Activated naive CD8-positive, alpha-beta T cell treated with anti-CD3 and anti-CD28 coated beads for 36 hours (primary cell): Measurements from ENCODE around the gene PDCL2. TPM values are rescaled to one million over a fixed set of nuclear protein-coding genes. Genes with fewer than 3 reads are reported as not detected.
A peak's percentile ranks its signal among the peaks of the same experiment; 100 is the strongest.
"Not testable (repeated sequence)": the region's sequence is repeated elsewhere in the genome, so short reads cannot be mapped to it uniquely, and the experiment has no call there.

ENCODE experiments used
- DNase-seq: peaks from one replicate; pipeline ENCODE4 v3.0.0; 2021
- H3K27ac Mint-ChIP-seq: one replicate; pipeline ENCODE4 v1.8.0; 2022; ENCODE audit warnings: mild to moderate bottlenecking, moderate library complexity, mixed read lengths
- H3K27me3 Mint-ChIP-seq: one replicate; pipeline ENCODE4 v1.8.0; 2022; ENCODE audit warnings: mild to moderate bottlenecking, mixed read lengths
- H3K36me3 Mint-ChIP-seq: one replicate; pipeline ENCODE4 v1.8.0; 2021; ENCODE audit warnings: mild to moderate bottlenecking, mixed read lengths
- H3K4me1 Mint-ChIP-seq: one replicate; pipeline ENCODE4 v1.8.0; 2021; ENCODE audit warnings: mixed read lengths
- H3K4me3 Mint-ChIP-seq: one replicate; pipeline ENCODE4 v1.8.0; 2022; ENCODE audit warnings: mild to moderate bottlenecking, moderate library complexity, mixed read lengths
- H3K9me3 Mint-ChIP-seq: one replicate; pipeline ENCODE4 v1.8.0; 2022; ENCODE audit warnings: mixed read lengths
- total RNA-seq, 2 experiments: library from RNA; stranded (reverse); gene quantifications; one replicate each; pipeline ENCODE4 v1.2.3, GENCODE V29; 2021

The PDCL2 gene
- total RNA-seq, 2 experiments from 2014 or later: not detected

DNA sequence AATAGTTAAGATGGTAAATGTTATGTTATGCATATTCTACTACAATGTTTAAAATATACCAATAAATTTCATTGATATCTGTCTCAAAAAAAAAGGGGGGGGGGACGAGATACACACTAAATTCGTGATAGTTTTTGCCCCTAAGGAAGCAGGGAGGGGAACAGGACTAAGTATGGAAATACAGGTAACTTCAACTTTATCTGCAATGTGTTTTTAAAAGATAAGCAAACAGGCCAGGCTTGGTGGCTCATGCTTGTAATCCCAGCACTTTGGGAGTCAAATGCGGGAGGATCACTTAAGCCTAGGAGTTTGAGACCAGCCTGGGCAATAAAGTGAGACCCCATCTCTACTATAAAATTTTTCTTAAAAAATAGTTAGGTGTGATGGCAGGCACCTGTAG, 31.9 kb downstream of the PDCL2 start:
- H3K9me3 Mint-ChIP-seq: peaks cover 3% of the 10 kb centered on the region
- H3K4me3 Mint-ChIP-seq: no peak overlapping the region
- peaks cover 4% of the 10 kb centered on the region for H3K36me3 Mint-ChIP-seq
- DNase-seq: no peak
- no peak overlapping the region for H3K27ac Mint-ChIP-seq
- peaks cover 14% of the 10 kb centered on the region for H3K27me3 Mint-ChIP-seq
- H3K4me1 Mint-ChIP-seq: peaks cover 17% of the 10 kb centered on the region

- Mint-ChIP-seq H3K36me3 (peaks cover 5% of the 10 kb centered on the region), H3K4me3 (no peak overlapping the region), H3K9me3 (peaks cover 3% of the 10 kb centered on the region), H3K4me1 (peaks cover 10% of the 10 kb centered on the region), H3K27me3 (peaks cover 9% of the 10 kb centered on the region), H3K27ac (no peak overlapping the region)
- DNase-seq: no peak
These were observed 37.5 kb downstream of the PDCL2 start for GRCh38 chr4:55554453-55555030.

GRCh38 chr4:55553441-55554201, 38.4 kb downstream of the PDCL2 start:
- Mint-ChIP-seq H3K4me1 (peaks cover 14% of the 10 kb centered on the region), H3K27me3 (peaks cover 4% of the 10 kb centered on the region), H3K27ac (no peak overlapping the region), H3K4me3 (no peak overlapping the region), H3K9me3 (peaks cover 3% of the 10 kb centered on the region), H3K36me3 (peaks cover 5% of the 10 kb centered on the region)
- DNase-seq: no peak

DNA sequence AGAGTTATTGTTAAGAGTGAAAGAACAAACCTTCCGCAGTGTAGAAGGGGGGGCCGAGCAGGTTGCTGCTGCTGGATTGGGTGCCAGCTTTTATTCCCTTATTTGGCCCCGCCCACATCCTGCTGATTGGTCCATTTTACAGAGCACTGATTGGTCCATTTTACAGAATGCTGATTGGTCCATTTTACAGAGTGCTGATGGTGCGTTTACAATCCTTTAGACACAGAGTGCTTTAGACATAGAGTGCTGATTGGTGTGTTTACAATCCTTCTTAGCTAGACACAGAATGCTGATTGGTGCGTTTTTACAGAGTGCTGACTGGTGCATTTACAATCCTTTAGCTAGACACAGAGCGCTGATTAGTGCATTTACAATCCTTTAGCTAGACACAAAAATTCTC, 40.1 kb downstream of the PDCL2 start:
- H3K27ac Mint-ChIP-seq, H3K4me3 Mint-ChIP-seq, DNase-seq, H3K36me3 Mint-ChIP-seq, H3K9me3 Mint-ChIP-seq, H3K27me3 Mint-ChIP-seq: not testable (repeated sequence)
- peaks cover 21% of the 10 kb centered on the region for H3K4me1 Mint-ChIP-seq

GRCh38 chr4:55549888-55550287, 42.2 kb downstream of the PDCL2 start:
- Mint-ChIP-seq H3K9me3 (no peaks in the 10 kb centered on the region), H3K27me3 (no peaks in the 10 kb centered on the region), H3K36me3 (peaks cover 2% of the 10 kb centered on the region), H3K4me1 (peaks cover 23% of the 10 kb centered on the region), H3K4me3 (no peak overlapping the region), H3K27ac (peak overlapping the region; percentile 79)
- DNase-seq: no peak

GRCh38 chr4:55547918-55548317, 44.1 kb downstream of the PDCL2 start:
- peak overlapping the region; percentile 90 for H3K4me3 Mint-ChIP-seq
- peak overlapping the region; percentile 90 for H3K27ac Mint-ChIP-seq
- H3K36me3 Mint-ChIP-seq: peaks cover 2% of the 10 kb centered on the region
- no peak for DNase-seq
- peaks cover 40% of the 10 kb centered on the region for H3K4me1 Mint-ChIP-seq
- no peaks in the 10 kb centered on the region for H3K9me3 Mint-ChIP-seq
- no peaks in the 10 kb centered on the region for H3K27me3 Mint-ChIP-seq

DNA sequence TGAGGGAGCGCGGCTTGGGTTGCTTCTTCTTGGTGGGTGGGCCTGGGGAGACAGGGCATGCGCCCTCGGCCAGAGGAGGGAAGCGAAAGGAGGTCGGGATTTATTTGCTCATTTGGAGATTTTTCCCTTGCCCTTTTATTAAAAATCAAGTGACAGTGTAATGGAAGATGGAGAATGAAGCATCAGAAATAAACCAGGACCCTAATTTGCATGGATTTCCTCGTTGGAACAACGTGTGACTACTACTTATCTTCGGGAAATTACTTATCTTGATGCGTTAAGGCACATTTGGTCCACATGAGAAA, 44.6 kb downstream of the PDCL2 start:
- Mint-ChIP-seq H3K27ac (peak overlapping the region; percentile 90), H3K27me3 (no peaks in the 10 kb centered on the region), H3K4me1 (peaks cover 40% of the 10 kb centered on the region), H3K9me3 (no peaks in the 10 kb centered on the region), H3K4me3 (peak overlapping the region; percentile 90), H3K36me3 (peaks cover 2% of the 10 kb centered on the region)
- DNase-seq: no peak

DNA sequence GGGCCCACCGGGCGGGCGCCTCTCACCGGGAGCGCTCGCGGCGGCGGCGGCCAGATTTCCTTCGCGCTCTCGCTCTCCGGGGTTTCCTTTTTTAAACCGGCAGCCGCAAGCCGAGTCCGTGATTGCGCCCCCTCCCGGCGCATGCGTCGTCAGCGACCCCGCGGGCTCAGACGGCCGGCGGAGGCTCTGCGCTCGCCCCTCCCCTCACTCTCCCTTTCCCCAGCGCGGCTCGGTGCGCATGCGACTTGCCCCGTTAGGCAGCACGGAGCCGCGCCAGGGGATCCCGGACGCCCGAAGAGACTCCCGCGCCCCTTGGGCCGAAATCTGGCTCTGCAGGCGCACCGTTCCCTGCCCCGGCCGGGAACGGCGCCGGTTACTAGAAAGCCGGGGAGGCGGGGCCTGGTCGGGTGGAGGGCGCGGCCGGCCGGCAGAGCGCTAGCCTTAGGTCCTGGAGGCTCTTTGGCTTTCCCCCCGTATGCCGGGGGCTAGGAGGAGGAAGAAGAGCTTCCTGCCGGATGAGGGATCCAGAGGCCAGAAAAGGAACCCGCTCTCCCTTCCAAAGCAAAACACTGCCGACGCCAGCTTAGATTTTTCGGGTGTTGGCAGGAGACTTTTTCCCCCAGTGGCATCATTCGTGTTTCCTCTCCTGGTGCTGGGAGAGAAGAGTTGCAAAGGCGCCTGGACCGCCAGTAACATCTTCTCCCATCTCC, 45.1 kb downstream of the PDCL2 start, which contains the start of gene CLOCK:
Gene CLOCK, minus strand, starts transcription at position 154 of the 710 bp plus-strand sequence. CDS start 64,124 bp downstream, outside the sequence.
- DNase-seq: peak; percentile 84
- Mint-ChIP-seq H3K4me1 (peaks cover 40% of the 10 kb centered on the region), H3K36me3 (peaks cover 2% of the 10 kb centered on the region), H3K27me3 (no peaks in the 10 kb centered on the region), H3K27ac (peak within 1 kb of the TSS; percentile 92), H3K4me3 (peak within 1 kb of the TSS; percentile 91), H3K9me3 (no peaks in the 10 kb centered on the region)

DNA sequence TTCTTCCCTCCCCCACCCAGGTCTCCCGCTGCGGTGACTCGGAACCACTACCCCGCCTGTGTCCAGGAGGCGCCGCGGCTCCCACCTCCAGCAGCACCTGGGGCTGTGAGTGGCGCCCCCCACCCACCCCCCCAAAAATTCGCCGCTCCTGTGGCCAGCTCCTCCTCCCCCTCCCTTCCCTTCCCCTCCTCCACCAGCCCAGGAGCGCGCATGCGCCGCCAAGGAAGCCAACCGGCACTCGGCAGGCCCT, 45.6 kb downstream of the PDCL2 start:
- H3K9me3 Mint-ChIP-seq: no peaks in the 10 kb centered on the region
- H3K4me1 Mint-ChIP-seq: peaks cover 43% of the 10 kb centered on the region
- peaks cover 2% of the 10 kb centered on the region for H3K36me3 Mint-ChIP-seq
- peak overlapping the region; percentile 90 for H3K4me3 Mint-ChIP-seq
- no peak for DNase-seq
- peak overlapping the region; percentile 90 for H3K27ac Mint-ChIP-seq
- no peaks in the 10 kb centered on the region for H3K27me3 Mint-ChIP-seq

DNA sequence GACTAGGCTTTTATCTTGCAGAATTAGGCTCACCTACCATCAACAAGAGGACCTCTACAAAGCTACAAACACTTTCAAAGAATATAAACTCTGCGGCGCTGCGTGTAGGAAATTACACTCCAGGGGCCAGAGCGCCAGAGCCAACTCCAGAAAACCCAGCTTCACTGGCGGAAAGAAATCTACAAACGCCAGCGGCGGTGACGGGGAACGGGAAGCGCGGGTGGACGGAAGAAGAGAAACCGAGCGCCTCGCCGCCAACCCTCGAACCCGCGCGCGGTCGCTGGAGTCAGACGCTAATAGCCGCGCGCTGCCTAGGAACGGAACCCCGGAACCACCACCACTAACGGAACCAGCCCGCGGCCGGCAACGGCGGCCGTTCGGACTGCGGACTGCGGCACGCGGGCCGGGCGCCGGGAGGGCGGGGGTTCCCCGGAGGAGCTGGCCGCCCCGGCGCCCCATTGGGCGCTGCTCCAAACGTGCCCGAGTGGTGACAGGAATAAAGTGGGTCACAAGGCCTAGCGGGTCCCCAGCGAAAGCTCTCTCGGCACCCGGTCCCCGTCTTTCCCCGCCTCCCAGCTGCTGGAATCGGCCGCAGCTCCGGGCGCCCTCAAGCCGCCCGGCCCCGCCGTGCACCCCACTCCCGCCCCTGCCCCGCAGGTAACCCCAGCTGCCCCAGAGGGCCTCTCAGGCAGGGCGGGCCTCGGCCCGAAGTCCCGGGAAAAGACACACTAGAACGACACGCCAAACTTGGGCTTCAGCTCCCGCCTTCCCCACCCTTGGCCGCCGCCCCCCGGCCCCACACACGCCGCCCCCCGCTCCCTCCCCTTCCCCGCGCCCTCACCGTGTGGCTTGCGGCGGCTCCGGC, 46.2 kb downstream of the PDCL2 start:
- Mint-ChIP-seq H3K4me3 (peak overlapping the region; percentile 91), H3K36me3 (peaks cover 2% of the 10 kb centered on the region), H3K9me3 (no peaks in the 10 kb centered on the region)

DNA sequence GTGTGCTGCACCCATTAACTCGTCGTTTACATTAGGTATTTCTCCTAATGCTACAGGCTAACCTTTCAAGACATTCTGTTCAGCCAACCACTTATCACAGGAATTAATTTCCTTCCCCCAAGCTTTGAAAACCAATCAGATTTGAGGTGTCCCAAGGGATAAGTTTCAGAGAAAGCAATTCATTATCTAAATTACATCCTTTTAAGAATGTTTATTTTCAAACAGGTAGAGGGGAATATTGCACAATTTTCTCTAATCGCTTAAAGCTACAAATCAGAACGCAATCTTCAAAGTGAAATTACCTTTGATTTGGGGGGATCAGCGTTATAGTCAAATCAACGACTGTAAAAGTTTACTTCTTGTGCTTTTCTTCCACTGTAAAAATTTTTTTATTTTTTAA, 46.9 kb downstream of the PDCL2 start:
- no peaks in the 10 kb centered on the region for H3K36me3 Mint-ChIP-seq
- no peak for DNase-seq
- peaks cover 40% of the 10 kb centered on the region for H3K4me1 Mint-ChIP-seq
- H3K27me3 Mint-ChIP-seq: no peaks in the 10 kb centered on the region
- peak overlapping the region; percentile 91 for H3K4me3 Mint-ChIP-seq
- no peaks in the 10 kb centered on the region for H3K9me3 Mint-ChIP-seq
- H3K27ac Mint-ChIP-seq: peak overlapping the region; percentile 92

More for the DNA sequence above, 46.2 kb downstream of the PDCL2 start:
- Mint-ChIP-seq H3K4me1 (peaks cover 40% of the 10 kb centered on the region), H3K27me3 (no peaks in the 10 kb centered on the region), H3K27ac (peak overlapping the region; percentile 92)
- DNase-seq: peak; percentile 74

GRCh38 chr4:55543858-55544257, 48.2 kb downstream of the PDCL2 start:
- no peaks in the 10 kb centered on the region for H3K27me3 Mint-ChIP-seq
- H3K4me3 Mint-ChIP-seq: peak overlapping the region; percentile 91
- no peak overlapping the region for H3K27ac Mint-ChIP-seq
- DNase-seq: no peak
- H3K36me3 Mint-ChIP-seq: peaks cover 2% of the 10 kb centered on the region
- H3K9me3 Mint-ChIP-seq: no peaks in the 10 kb centered on the region
- peaks cover 43% of the 10 kb centered on the region for H3K4me1 Mint-ChIP-seq

- H3K4me1 Mint-ChIP-seq: peaks cover 49% of the 10 kb centered on the region
- H3K4me3 Mint-ChIP-seq: no peak overlapping the region
- H3K27me3 Mint-ChIP-seq: no peaks in the 10 kb centered on the region
- no peak overlapping the region for H3K27ac Mint-ChIP-seq
- no peak for DNase-seq
- peaks cover 8% of the 10 kb centered on the region for H3K36me3 Mint-ChIP-seq
- no peaks in the 10 kb centered on the region for H3K9me3 Mint-ChIP-seq
These were observed 51.8 kb downstream of the PDCL2 start for GRCh38 chr4:55540271-55540670.

- H3K4me3 Mint-ChIP-seq: no peak overlapping the region
- no peaks in the 10 kb centered on the region for H3K9me3 Mint-ChIP-seq
- H3K27ac Mint-ChIP-seq: no peak overlapping the region
- no peak for DNase-seq
- H3K36me3 Mint-ChIP-seq: peaks cover 11% of the 10 kb centered on the region
- H3K4me1 Mint-ChIP-seq: peaks cover 45% of the 10 kb centered on the region
- no peaks in the 10 kb centered on the region for H3K27me3 Mint-ChIP-seq
These were observed 52.4 kb downstream of the PDCL2 start for GRCh38 chr4:55539658-55540057.

- Mint-ChIP-seq H3K36me3 (peaks cover 22% of the 10 kb centered on the region), H3K27me3 (no peaks in the 10 kb centered on the region), H3K27ac (no peak overlapping the region), H3K9me3 (peaks cover 7% of the 10 kb centered on the region), H3K4me3 (no peak overlapping the region), H3K4me1 (peaks cover 34% of the 10 kb centered on the region)
- DNase-seq: no peak
These were observed 53.5 kb downstream of the PDCL2 start for GRCh38 chr4:55538531-55538930.
